Measurements from ENCODE around the gene TLK2. TPM values are rescaled to one million over a fixed set of nuclear protein-coding genes. Genes with fewer than 3 reads are reported as not detected.

The TLK2 gene
- total RNA-seq, 1 donor from 2014 or later = 52.8 TPM

GRCh38 chr17:62614142-62614541, 135.5 kb downstream of the TLK2 start:
- Mint-ChIP-seq H3K9me3 (no peaks in the 10 kb centered on the region), H3K4me3 (no peak overlapping the region), H3K36me3 (ENCODE audit: low read depth) (peaks cover 16% of the 10 kb centered on the region), H3K27me3 (ENCODE audit: low read depth) (no peaks in the 10 kb centered on the region), H3K4me1 (peaks cover 24% of the 10 kb centered on the region), H3K27ac (ENCODE audit: unreplicated experiment) (no peak overlapping the region)
- DNase-seq (ENCODE audit: low read depth, low spot score) = no peak
- no peak for TF ChIP-seq CTCF (conservative IDR thresholded peaks at IDR 0.05)

- H3K9me3 Mint-ChIP-seq = no peaks in the 10 kb centered on the region
- H3K4me3 Mint-ChIP-seq = no peak overlapping the region
- no peaks in the 10 kb centered on the region for H3K27me3 Mint-ChIP-seq (ENCODE audit: low read depth)
- H3K4me1 Mint-ChIP-seq = peaks cover 24% of the 10 kb centered on the region
- H3K27ac Mint-ChIP-seq (ENCODE audit: unreplicated experiment) = no peak overlapping the region
- DNase-seq (ENCODE audit: low read depth, low spot score) = no peak
- no peak for TF ChIP-seq CTCF (conservative IDR thresholded peaks at IDR 0.05)
- peaks cover 8% of the 10 kb centered on the region for H3K36me3 Mint-ChIP-seq (ENCODE audit: low read depth)
Observed at GRCh38 chr17:62615503-62615902, 136.9 kb downstream of the TLK2 start.

GRCh38 chr17:62616993-62617893, 138.6 kb downstream of the TLK2 start:
- Mint-ChIP-seq H3K4me3 (peak overlapping the region; percentile 44), H3K36me3 (ENCODE audit: low read depth) (peaks cover 7% of the 10 kb centered on the region), H3K27me3 (ENCODE audit: low read depth) (no peaks in the 10 kb centered on the region), H3K9me3 (no peaks in the 10 kb centered on the region), H3K4me1 (peaks cover 24% of the 10 kb centered on the region), H3K27ac (ENCODE audit: unreplicated experiment) (peak overlapping the region; percentile 84)
- DNase-seq (ENCODE audit: low read depth, low spot score) = peak; percentile 30
- no peak for TF ChIP-seq CTCF (conservative IDR thresholded peaks at IDR 0.05)

GRCh38 chr17:62617894-62618472, 139.4 kb downstream of the TLK2 start:
- Mint-ChIP-seq H3K9me3 (no peaks in the 10 kb centered on the region), H3K27ac (ENCODE audit: unreplicated experiment) (peak overlapping the region; percentile 84), H3K4me3 (peak overlapping the region; percentile 6), H3K27me3 (ENCODE audit: low read depth) (no peaks in the 10 kb centered on the region), H3K36me3 (ENCODE audit: low read depth) (peaks cover 6% of the 10 kb centered on the region), H3K4me1 (peaks cover 24% of the 10 kb centered on the region)
- DNase-seq (ENCODE audit: low read depth, low spot score) = no peak
- no peak for TF ChIP-seq CTCF (conservative IDR thresholded peaks at IDR 0.05)

GRCh38 chr17:62618647-62619416, 140.2 kb downstream of the TLK2 start:
- Mint-ChIP-seq H3K4me3 (no peak overlapping the region), H3K27me3 (ENCODE audit: low read depth) (no peaks in the 10 kb centered on the region), H3K27ac (ENCODE audit: unreplicated experiment) (no peak overlapping the region), H3K4me1 (peaks cover 24% of the 10 kb centered on the region), H3K9me3 (no peaks in the 10 kb centered on the region), H3K36me3 (ENCODE audit: low read depth) (peaks cover 6% of the 10 kb centered on the region)
- no peak for TF ChIP-seq CTCF (conservative IDR thresholded peaks at IDR 0.05)
- DNase-seq (ENCODE audit: low read depth, low spot score) = no peak

Data from neural crest cell (in vitro differentiated cells).